ENCODE measurements around the gene KLHL29.

DNA sequence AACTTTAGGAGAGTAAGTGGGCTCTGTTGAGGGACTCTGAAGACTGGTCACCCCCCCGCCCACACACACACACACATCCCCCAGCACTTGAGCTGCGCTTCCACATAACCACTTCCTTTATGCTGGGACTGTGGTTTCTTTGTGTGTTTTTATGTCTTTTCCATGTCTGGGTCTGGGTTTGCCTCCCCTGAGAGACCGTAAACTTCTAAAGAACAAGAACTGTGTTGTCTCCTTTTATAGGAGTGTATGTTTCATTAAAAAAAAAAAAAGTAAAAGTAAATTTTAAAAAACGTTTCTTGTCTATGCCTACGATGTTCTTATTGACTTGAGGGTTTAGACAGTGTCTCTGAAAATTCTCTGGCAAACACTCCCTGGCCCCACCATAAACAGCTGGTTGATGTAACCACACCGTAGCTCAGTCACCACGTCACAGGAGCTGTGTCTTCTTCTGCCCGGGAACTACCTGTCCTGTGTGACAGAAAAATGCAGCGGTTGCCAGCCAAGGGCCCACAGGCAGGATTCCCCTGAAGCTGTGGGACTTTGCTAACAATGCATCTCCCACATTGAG is 68.0 kb downstream of the KLHL29 start:
- TF ChIP-seq, protein P1, sequence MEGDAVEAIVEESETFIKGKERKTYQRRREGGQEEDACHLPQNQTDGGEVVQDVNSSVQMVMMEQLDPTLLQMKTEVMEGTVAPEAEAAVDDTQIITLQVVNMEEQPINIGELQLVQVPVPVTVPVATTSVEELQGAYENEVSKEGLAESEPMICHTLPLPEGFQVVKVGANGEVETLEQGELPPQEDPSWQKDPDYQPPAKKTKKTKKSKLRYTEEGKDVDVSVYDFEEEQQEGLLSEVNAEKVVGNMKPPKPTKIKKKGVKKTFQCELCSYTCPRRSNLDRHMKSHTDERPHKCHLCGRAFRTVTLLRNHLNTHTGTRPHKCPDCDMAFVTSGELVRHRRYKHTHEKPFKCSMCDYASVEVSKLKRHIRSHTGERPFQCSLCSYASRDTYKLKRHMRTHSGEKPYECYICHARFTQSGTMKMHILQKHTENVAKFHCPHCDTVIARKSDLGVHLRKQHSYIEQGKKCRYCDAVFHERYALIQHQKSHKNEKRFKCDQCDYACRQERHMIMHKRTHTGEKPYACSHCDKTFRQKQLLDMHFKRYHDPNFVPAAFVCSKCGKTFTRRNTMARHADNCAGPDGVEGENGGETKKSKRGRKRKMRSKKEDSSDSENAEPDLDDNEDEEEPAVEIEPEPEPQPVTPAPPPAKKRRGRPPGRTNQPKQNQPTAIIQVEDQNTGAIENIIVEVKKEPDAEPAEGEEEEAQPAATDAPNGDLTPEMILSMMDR (IDR thresholded peaks at IDR 0.05 in 2 of 3, conservative IDR thresholded peaks at IDR 0.05 in 1 of 3; ENCODE audit: borderline replicate concordance in 1 of 3, insufficient read depth in 1 of 3, low read depth in 2 of 3, low read length in 2 of 3) = no peak
- no peak for TF ChIP-seq RAD21 (IDR thresholded peaks at IDR 0.05; ENCODE audit: low read depth)
- no peak for TF ChIP-seq POLR2AphosphoS5 (IDR thresholded peaks at IDR 0.05; ENCODE audit: low read depth, low read length)
- no peak for TF ChIP-seq POLR2A (IDR thresholded peaks at IDR 0.05; ENCODE audit: borderline replicate concordance, extremely low read depth, insufficient read depth, insufficient read length)
- TF ChIP-seq, protein P2, sequence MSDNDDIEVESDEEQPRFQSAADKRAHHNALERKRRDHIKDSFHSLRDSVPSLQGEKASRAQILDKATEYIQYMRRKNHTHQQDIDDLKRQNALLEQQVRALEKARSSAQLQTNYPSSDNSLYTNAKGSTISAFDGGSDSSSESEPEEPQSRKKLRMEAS (IDR thresholded peaks at IDR 0.05) = no peak
- TF ChIP-seq EZH2phosphoT487 (IDR thresholded peaks at IDR 0.05; ENCODE audit: borderline replicate concordance) = no peak
